Activated CD4-positive, alpha-beta T cell treated with anti-CD3 and anti-CD28 coated beads, Interleukin-2, amount 10 ng/mL, durations not matched to agents 24 days and 14 days (primary cell): ENCODE data around the gene PEAK1. TPM values are rescaled to one million over a fixed set of nuclear protein-coding genes. Genes with fewer than 3 reads are reported as not detected.
A peak's percentile ranks its signal among the peaks of the same experiment; 100 is the strongest.

Experiments
- DNase-seq: peaks from one replicate; pipeline ENCODE4 v3.0.0; 2022
- H3K27ac Mint-ChIP-seq: one replicate; pipeline ENCODE4 v1.8.0; 2022; ENCODE audit warnings: mild to moderate bottlenecking, mixed read lengths
- H3K27me3 Mint-ChIP-seq: one replicate; pipeline ENCODE4 v1.8.0; 2022; ENCODE audit warnings: mixed read lengths
- H3K36me3 Mint-ChIP-seq: one replicate; pipeline ENCODE4 v1.8.0; 2022; ENCODE audit warnings: low read depth, mild to moderate bottlenecking, mixed read lengths
- H3K4me1 Mint-ChIP-seq: one replicate; pipeline ENCODE4 v1.8.0; 2021; ENCODE audit warnings: mixed read lengths
- H3K4me3 Mint-ChIP-seq: one replicate; pipeline ENCODE4 v1.8.0; 2022; ENCODE audit warnings: mild to moderate bottlenecking, moderate library complexity, mixed read lengths
- H3K9me3 Mint-ChIP-seq: one replicate; pipeline ENCODE4 v1.8.0; 2021; ENCODE audit warnings: mixed read lengths
- intact Hi-C: fragments of 100-400 bp; cut with micrococcal nuclease; formaldehyde crosslinking; loops from one replicate; pipeline ENCODE4 v1.15.1; 2023
- total RNA-seq: library from RNA; stranded (reverse); gene quantifications from 2 replicates; pipeline ENCODE4 v1.2.3, GENCODE V29; 2022

The PEAK1 gene
- total RNA-seq, 1 donor from 2014 or later: 25.9 TPM

DNA sequence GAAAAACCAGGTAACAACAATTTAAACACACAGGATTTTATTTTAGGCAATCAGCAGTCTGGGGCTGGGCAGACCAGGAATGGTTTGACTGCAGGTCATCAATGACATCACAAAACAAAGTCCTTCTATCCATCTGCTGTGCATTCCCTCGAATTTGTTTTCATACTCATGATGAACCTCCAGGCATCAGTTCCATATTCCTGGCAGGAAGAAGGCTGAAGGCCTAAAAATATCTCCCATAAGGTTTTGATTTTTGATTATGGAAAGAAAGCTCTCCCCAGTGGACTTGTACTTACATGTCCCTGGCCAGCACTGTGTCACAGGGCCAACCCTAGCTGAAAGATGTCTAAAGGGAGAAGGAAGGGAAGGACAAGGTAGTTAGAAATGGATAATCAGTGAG, 107.4 kb downstream of the PEAK1 start:
- H3K27ac Mint-ChIP-seq: no peak overlapping the region
- H3K9me3 Mint-ChIP-seq: no peaks in the 10 kb centered on the region
- DNase-seq: no peak
- no peak overlapping the region for H3K4me3 Mint-ChIP-seq
- intact Hi-C loops: no loop called here
- peaks cover 2% of the 10 kb centered on the region for H3K36me3 Mint-ChIP-seq
- H3K4me1 Mint-ChIP-seq: peaks cover 7% of the 10 kb centered on the region
- no peaks in the 10 kb centered on the region for H3K27me3 Mint-ChIP-seq

DNA sequence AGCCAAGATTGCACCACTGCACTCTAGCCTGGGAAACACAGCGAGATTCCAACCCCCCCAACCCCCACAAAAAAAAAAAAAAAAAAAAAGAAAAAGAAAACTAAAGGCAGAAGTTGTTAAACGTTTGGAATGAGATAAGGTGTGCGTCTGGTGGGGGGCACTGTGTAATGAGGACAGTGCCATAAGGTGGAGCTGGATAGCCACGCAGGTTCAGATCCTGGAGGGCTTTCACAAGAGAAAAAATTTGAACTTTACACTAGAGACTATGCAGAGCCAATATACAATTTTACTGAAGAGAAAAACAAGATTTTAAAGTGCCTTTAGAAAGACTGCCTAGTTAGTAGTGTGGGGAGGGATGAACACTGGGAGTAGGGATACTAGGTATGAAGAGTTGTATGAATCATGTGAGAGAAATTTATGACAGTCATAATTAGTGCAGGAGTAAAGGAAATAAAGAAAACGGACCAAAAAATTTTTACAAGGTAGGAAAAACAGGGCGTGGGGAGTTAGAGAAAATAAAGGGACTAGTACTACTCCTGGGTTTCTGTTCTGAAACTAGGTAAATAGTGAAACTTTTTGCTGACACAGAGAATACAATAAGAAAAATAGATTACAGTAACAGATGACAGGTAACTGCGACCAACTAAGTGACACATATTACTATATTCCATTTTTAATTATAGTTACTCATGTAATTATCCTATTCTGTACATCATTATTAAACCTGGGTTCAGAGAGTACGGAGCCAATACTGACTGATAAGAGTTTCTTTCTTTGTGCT, 108.1 kb downstream of the PEAK1 start:
- no peak overlapping the region for H3K4me3 Mint-ChIP-seq
- H3K9me3 Mint-ChIP-seq: no peaks in the 10 kb centered on the region
- H3K36me3 Mint-ChIP-seq: peaks cover 2% of the 10 kb centered on the region
- H3K4me1 Mint-ChIP-seq: peaks cover 7% of the 10 kb centered on the region
- intact Hi-C loops: no loop called here
- no peaks in the 10 kb centered on the region for H3K27me3 Mint-ChIP-seq
- H3K27ac Mint-ChIP-seq: no peak overlapping the region
- DNase-seq: no peak

DNA sequence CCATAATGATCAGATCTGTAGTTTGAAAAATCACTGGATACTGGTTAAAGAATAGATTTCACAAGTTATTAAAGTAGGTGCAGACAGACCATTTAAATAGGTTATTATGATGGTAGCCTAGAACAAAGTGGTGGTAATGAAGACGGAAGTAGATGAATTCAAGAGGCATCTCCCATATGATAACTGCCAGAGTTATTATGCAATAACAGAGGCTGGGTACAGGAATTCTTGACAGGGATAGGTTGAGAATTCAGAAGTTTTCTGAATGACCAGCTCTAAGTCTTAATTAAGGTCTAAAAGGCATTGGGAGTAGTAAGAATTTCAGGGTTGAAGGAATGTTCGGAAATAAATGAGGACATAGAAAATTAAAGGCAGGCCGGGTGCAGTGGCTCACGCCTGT, 108.9 kb downstream of the PEAK1 start:
- Mint-ChIP-seq H3K36me3 (peaks cover 2% of the 10 kb centered on the region), H3K27me3 (no peaks in the 10 kb centered on the region), H3K4me3 (no peak overlapping the region), H3K27ac (no peak overlapping the region), H3K4me1 (peaks cover 7% of the 10 kb centered on the region), H3K9me3 (no peaks in the 10 kb centered on the region)
- DNase-seq: no peak
- intact Hi-C loops: no loop called here

DNA sequence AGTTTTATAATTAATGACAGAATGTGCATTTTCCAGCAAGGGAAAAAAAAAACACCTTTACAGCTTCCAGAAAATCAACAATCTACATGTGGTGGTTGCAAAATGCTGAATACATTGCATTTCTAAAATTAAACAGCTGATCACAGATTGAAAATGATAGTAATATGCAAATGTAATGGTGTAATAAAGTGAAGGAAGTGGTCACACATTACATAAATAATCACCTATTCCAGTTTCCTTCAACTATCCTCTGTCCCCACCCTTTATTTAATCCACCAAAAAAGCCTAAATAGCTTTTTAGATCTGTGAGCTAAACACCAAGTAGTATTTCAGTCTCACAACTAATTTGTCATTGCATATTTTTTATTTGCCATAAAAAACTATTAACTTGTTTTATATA, 110.5 kb downstream of the PEAK1 start:
- H3K9me3 Mint-ChIP-seq: no peaks in the 10 kb centered on the region
- peaks cover 7% of the 10 kb centered on the region for H3K4me1 Mint-ChIP-seq
- no peak overlapping the region for H3K4me3 Mint-ChIP-seq
- DNase-seq: no peak
- H3K36me3 Mint-ChIP-seq: peaks cover 3% of the 10 kb centered on the region
- H3K27me3 Mint-ChIP-seq: peaks cover 2% of the 10 kb centered on the region
- no peak overlapping the region for H3K27ac Mint-ChIP-seq
- intact Hi-C loops: no loop called here

DNA sequence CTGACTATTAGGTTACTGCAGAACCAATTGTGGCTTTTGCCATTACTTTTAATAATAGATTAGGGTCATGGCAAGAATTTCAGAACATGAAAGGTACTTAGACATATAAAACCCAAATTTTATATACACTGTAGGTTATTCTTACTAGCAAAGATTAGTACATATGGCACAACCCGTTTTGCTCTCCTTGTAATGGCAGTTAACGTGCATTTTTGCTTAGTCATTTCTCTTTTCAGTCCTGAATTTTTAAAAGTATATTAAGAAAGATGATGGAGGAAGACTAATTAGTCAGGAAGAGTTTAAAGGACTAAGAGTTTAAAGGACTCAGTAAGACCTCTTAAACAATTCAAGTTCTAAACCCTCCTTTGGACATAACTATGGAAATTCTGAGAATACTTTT, 114.0 kb downstream of the PEAK1 start:
- H3K27me3 Mint-ChIP-seq: peaks cover 4% of the 10 kb centered on the region
- H3K27ac Mint-ChIP-seq: no peak overlapping the region
- H3K9me3 Mint-ChIP-seq: no peaks in the 10 kb centered on the region
- H3K4me3 Mint-ChIP-seq: no peak overlapping the region
- peaks cover 3% of the 10 kb centered on the region for H3K36me3 Mint-ChIP-seq
- intact Hi-C loops: no loop called here
- DNase-seq: no peak
- H3K4me1 Mint-ChIP-seq: peaks cover 7% of the 10 kb centered on the region

DNA sequence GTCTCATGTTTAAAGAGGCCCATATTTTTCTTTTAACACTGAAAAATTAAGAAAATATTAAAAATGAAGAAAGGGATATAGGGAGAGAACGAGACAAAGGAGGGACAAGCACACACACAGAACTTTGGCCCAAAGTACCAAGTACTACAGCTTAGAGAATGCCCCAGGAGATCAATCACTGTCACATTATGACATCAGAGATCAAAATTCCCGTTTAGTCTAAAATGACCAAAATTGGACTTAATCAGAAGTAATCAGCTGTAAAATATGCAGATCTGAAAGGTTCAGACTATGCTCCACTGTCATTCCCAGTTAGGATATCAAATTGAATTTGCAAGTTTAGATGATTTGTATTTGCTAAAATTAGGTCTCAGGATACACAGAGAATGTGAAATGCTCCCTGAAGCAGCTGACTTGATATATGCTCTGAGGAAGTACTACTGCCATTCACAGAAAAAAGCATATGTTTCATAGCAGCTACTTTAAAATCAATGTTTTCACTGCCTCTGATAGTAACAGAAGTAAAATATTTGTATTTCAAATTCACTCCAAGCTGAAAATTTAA, 123.0 kb downstream of the PEAK1 start:
- Mint-ChIP-seq H3K36me3 (no peaks in the 10 kb centered on the region), H3K27ac (no peak overlapping the region), H3K9me3 (no peaks in the 10 kb centered on the region), H3K4me1 (no peaks in the 10 kb centered on the region), H3K4me3 (no peak overlapping the region), H3K27me3 (peaks cover 1% of the 10 kb centered on the region)
- DNase-seq: no peak
- intact Hi-C loops: no loop called here

DNA sequence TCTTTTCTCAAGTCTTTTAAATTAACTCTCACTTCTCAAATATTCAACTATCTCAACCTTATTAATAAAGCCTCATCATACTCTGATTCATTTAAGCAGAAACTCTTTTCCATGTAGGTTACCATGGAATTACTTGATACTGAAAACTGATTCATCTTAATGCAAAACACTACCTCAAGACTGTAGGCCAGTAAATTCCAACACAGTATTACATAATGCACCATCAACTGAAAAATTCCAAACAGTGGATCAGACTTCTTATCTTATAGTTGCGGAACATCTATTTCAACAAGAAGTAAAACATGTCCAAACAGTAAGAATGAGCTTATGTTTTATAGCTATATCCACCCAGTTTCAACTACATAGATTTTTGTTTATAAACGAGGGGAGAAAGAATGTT, 124.5 kb downstream of the PEAK1 start:
- H3K27ac Mint-ChIP-seq: no peak overlapping the region
- H3K9me3 Mint-ChIP-seq: no peaks in the 10 kb centered on the region
- H3K4me1 Mint-ChIP-seq: no peaks in the 10 kb centered on the region
- DNase-seq: no peak
- H3K36me3 Mint-ChIP-seq: no peaks in the 10 kb centered on the region
- intact Hi-C loops: no loop called here
- no peaks in the 10 kb centered on the region for H3K27me3 Mint-ChIP-seq
- H3K4me3 Mint-ChIP-seq: no peak overlapping the region

DNA sequence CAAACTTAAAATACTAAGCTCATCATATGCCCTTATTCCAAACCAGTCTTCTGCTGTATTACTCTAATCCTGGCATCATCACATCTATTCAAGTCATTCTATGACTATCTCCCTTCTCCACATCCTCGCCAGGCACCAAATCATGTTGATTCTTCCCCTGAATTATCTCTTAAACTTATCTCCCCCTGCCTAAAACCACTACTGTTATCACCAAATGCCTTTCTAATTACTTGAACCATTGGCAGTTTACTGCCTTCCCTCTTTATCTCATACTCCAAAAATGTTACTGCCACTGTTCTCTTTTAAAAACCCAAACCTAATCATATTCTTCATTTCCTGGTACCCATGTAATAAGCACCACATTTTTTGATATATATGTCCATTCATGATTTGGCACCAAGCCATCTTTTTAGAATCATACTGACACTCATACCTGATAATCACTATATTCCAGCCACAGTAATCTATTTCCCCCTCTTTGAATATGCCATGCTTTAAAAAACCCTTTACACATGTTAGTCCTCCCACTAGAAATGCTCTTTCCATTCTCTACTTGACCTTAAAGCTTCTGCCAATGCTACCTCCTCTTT, 126.8 kb downstream of the PEAK1 start:
- intact Hi-C loops: no loop called here
- H3K27me3 Mint-ChIP-seq: no peaks in the 10 kb centered on the region
- H3K4me1 Mint-ChIP-seq: no peaks in the 10 kb centered on the region
- no peaks in the 10 kb centered on the region for H3K9me3 Mint-ChIP-seq
- H3K4me3 Mint-ChIP-seq: no peak overlapping the region
- no peak for DNase-seq
- H3K36me3 Mint-ChIP-seq: no peaks in the 10 kb centered on the region
- no peak overlapping the region for H3K27ac Mint-ChIP-seq

DNA sequence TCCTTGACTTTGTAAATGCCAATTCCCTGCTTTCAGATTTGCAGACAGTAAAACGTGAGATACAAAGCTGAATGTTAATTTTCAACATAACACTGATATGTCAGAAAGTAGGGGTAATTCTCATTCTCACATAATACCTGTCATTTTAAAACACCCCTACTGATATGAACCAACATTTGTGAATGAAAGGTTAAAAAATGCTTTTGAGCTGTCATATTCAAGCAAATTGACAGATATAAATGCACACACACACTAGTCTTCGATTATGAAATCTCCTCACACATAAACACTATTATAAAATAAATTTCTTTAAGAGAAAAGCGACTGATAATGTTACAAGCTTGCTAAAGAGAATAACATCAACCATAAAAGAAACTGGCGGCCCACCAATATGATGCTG, 128.8 kb downstream of the PEAK1 start:
- Mint-ChIP-seq H3K27me3 (no peaks in the 10 kb centered on the region), H3K9me3 (no peaks in the 10 kb centered on the region), H3K36me3 (no peaks in the 10 kb centered on the region), H3K4me3 (no peak overlapping the region), H3K27ac (no peak overlapping the region), H3K4me1 (no peaks in the 10 kb centered on the region)
- DNase-seq: no peak
- intact Hi-C loops: no loop called here

DNA sequence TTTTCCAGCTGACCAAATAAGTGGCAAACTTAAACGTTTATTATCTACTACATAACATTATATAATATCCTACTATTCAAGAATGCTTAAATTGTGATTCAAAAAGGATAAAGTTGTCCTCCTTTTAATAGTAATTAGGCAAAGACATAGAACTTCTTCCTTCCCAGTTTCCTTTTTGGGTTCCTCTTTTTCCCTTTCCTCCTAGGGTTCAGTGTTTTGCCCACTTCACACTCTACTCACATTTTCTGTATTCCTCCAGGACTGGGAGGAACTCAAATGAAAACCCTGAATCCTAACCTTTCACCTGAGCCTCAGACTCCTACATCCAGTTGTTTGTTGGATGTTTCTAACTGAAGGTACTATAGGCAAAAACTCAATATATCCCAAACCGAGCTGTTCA, 132.5 kb downstream of the PEAK1 start:
- peaks cover 14% of the 10 kb centered on the region for H3K36me3 Mint-ChIP-seq
- no peaks in the 10 kb centered on the region for H3K9me3 Mint-ChIP-seq
- no peak overlapping the region for H3K4me3 Mint-ChIP-seq
- H3K27ac Mint-ChIP-seq: no peak overlapping the region
- intact Hi-C loops: no loop called here
- no peaks in the 10 kb centered on the region for H3K4me1 Mint-ChIP-seq
- no peaks in the 10 kb centered on the region for H3K27me3 Mint-ChIP-seq
- no peak for DNase-seq

DNA sequence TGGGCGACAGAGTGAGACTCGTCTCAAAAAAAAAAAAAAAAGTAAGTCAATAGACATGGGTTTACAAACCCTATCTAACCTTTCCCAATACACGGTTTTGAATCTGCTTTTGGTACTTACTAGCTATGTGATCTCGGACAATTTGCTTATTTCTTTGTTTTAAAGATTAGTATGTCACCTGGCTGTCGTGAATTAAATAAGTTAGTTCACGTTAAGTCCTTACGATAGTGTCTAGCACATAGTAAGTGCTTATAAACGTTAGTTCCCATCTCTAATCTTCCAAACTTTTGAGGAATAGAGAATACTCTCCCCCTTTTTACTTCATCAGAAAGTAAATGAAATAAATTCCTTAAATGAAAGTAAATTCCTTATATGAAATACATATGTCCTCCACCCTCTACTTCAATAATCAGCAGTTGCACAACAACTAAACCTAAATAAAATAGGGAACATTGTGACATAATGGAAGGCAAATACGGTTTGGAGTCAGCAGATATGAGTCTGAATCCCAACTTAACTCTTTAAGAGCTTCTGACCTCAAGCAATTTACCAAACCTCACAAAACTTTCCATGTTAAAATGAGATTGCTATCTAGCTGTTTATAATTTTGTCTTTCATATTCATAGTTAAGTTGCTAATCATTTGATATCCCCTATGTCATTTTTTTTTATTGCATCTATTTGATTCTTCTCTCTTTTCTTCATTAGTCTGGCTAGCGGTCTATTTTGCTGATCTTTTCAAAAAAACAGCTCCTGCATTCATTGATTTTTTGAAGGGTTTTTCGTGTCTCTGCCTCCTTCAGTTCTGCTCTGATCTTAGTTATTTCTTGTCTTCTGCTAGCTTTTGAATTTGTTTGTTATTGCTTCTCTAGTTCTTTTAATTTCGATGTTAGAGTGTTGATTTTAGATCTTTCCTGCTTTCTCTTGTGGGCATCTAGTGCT, 134.6 kb downstream of the PEAK1 start:
- intact Hi-C loops: no loop called here
- Mint-ChIP-seq H3K4me1 (no peaks in the 10 kb centered on the region), H3K27ac (no peak overlapping the region), H3K9me3 (no peaks in the 10 kb centered on the region), H3K36me3 (peaks cover 15% of the 10 kb centered on the region), H3K4me3 (no peak overlapping the region), H3K27me3 (no peaks in the 10 kb centered on the region)
- DNase-seq: no peak

DNA sequence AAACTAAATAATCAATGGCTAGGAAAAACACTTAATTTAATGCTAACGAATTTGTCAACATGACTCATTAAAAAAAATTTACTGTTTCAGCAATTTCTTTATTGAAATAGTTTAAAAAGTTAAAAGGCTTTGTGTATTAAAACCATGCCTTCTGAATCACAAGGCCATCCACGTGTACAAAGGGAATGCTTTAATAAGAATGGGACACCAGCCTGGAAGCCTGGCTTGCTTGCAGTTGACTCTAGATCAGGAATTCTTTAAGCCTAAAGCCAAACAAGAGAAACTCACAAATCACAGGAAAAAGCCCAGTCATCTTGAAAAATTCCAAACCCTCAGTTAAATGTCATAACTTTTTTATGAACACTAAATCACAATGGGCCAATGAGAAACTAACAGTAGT, 137.6 kb downstream of the PEAK1 start:
- Mint-ChIP-seq H3K4me1 (peaks cover 4% of the 10 kb centered on the region), H3K36me3 (peaks cover 18% of the 10 kb centered on the region), H3K27ac (no peak overlapping the region), H3K9me3 (no peaks in the 10 kb centered on the region), H3K4me3 (no peak overlapping the region), H3K27me3 (no peaks in the 10 kb centered on the region)
- DNase-seq: no peak
- intact Hi-C loops: no loop called here

DNA sequence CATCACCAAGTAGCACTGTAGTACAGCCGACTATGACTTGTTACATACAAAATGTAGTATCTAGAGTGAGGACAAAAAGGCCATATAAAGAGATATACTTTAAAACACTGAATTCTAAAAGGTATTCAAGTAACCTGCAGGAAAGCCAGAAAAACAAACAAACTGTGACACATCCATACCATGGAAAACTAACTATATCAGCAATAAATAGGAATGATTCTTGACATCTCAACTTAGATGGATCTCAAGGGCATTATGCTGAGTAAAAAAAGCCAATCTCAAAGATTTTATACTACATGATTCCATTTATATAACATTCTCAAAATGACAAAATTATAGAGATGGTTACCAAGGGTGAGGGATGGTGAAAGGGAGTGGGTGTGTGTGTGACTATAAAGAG, 143.0 kb downstream of the PEAK1 start:
- peaks cover 19% of the 10 kb centered on the region for H3K36me3 Mint-ChIP-seq
- H3K9me3 Mint-ChIP-seq: peaks cover 13% of the 10 kb centered on the region
- intact Hi-C loops: no loop called here
- no peak overlapping the region for H3K4me3 Mint-ChIP-seq
- H3K27ac Mint-ChIP-seq: no peak overlapping the region
- no peak for DNase-seq
- peaks cover 29% of the 10 kb centered on the region for H3K4me1 Mint-ChIP-seq
- H3K27me3 Mint-ChIP-seq: no peaks in the 10 kb centered on the region

DNA sequence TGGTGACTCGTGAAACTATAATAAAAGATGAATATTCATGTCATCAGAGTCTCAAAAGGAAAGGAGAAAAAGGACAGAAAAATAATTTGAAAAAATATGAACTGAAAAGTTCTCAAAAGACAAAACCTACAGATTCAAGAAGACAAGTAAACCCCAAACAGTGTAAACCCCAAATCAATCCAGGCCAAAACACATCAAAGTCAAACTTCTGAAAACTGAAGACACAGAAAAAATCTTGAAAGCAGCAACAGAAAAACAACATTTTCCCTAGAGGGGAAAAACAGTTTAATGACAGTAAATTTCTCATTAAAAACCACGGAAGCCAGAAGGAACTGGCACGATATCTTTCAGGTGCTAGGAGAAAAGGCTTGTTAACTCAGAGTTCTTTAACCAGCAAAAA, 143.8 kb downstream of the PEAK1 start:
- peaks cover 19% of the 10 kb centered on the region for H3K36me3 Mint-ChIP-seq
- no peak overlapping the region for H3K27ac Mint-ChIP-seq
- no peaks in the 10 kb centered on the region for H3K27me3 Mint-ChIP-seq
- no peak for DNase-seq
- peaks cover 13% of the 10 kb centered on the region for H3K9me3 Mint-ChIP-seq
- peak overlapping the region; percentile 15 for H3K4me3 Mint-ChIP-seq
- H3K4me1 Mint-ChIP-seq: peaks cover 29% of the 10 kb centered on the region
- intact Hi-C loops: no loop called here
